COLO829 (cell line): ENCODE results near the gene PHACTR1.

Experiments used
- DNase-seq: peaks from one replicate; pipeline ENCODE4 v3.0.0; 2012; ENCODE audit warnings: low spot score

Gene PHACTR1

DNA sequence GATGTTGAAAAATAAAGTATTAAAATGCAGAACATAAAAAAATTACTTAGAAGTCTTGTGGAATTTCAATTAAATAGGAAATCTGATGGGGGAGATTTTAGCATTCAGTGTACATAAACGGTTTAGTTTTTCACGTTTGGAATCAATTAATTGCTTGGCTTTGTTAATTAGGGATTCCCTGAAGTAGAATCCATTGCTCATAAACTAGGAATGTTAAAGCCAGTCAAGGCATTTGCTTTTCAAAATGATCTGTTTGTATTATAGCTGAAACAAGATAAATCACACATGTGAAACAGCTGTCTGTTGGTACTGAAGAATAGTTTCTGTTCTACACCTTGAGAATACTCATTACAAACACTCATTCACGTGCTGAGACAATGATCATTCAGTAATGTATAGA, 313.8 kb downstream of the PHACTR1 start:
- no peak for DNase-seq

DNA sequence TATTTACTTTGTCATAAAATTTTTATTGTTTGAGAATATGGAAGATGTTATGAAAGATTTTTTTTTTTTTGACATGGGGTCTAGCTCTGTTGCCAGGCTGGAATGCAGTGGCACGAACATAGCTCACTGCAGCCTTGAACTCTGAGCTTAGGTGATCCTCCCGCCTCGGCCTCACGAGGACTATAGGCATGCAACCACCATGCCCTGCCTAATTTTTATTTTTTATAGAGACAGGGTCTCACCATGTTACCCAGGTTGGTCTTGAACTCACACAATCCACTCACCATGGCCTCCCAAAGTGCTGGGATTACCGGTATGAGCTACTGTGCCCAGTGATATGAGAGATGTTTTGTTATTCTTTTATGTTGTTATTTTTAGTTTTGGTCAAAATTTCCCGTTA, 316.0 kb downstream of the PHACTR1 start:
- DNase-seq = no peak

DNA sequence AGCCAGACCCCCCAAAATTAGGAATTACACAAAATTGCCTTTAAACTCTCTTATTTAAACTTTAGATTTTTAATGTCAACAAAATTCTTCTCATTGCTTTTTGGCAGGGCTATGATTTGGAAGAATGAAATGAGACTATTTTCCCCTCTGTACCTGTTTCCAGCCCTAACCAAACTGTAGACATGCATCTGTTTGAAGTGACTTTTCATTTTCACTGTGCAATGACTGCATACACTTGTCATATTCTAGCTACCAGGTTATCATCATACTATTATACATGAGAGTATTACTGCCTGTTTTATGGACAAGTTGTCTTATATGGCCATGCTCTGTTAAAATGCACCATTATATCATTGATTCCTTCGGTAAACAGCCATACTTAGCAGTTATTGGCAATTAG, 316.6 kb downstream of the PHACTR1 start:
- DNase-seq = no peak

DNA sequence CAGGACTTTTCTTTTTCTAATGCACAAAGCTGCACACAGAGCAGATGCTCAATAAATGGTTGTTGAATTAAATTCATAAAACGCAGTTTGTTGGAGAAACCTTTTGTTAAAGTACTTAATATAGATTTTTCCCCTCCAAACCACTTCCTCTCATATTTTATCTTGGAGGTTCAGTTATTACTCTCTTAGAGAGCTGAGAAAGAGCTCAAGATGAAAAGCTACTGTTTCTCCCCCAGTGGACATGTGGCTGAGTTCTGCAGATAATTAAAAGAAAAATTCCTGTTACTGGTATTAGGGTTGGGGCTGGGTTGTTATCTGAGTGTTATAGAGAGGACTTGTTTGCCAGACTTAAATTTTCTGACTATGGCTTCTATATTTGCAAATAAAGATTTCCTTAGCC, 317.7 kb downstream of the PHACTR1 start:
- no peak for DNase-seq

DNA sequence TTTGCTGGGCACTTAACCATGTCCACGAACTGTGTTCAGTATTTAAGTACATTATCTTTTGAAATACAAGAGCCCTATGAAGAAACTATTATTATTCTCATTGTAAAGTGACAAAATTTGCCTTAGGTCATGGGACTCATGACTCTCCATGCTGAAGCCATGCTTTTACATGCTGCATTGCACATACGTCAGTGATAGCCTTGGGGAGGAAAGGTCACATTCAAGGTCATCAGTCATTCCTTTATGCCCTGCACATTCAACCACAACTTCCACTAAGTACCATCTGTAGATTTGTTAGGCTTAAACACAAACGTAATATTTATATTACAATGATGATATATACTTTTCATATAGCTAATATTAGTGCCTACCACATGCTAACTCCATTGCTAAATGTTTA, 319.0 kb downstream of the PHACTR1 start:
- no peak for DNase-seq

DNA sequence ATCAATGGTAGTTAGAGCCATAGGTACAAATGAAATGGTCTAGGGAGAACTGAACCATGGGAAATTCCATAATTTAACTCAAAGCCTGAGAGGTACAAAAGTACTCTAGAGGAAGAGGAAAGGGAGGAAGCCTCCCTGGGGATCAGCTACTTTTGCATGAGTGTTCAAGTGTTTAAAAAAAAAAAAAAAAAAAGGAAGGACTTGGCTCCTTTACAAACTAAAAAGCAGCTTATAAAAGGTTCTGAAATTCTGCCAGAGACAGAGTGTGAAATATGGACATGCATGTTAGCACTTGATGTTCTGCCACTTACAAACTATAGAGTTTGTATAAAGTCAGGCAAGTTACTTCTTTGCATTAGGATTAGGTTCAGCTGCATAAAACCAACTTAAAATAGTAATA, 321.7 kb downstream of the PHACTR1 start:
- DNase-seq = no peak

DNA sequence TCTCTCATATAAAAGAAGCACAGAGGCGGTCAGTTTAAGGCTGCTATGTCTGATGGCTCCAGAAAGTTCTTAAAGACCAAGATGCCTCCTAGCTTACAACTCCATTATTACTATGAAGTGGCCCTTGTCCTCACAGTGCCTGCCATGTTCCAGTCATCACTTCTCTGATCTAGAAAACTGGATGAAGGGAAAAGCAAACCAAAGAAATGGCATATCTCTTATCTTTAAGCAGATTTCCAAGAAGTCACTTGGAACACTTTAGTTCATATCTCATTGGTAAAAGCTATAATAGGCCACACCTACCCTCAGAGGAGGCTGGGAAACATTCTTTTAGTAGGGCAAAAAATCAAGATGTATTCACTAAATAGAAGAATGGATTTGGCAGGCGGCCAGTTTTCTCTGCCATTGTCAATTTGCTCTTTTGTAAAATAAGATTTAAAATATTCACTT, 322.2 kb downstream of the PHACTR1 start:
- no peak for DNase-seq

DNA sequence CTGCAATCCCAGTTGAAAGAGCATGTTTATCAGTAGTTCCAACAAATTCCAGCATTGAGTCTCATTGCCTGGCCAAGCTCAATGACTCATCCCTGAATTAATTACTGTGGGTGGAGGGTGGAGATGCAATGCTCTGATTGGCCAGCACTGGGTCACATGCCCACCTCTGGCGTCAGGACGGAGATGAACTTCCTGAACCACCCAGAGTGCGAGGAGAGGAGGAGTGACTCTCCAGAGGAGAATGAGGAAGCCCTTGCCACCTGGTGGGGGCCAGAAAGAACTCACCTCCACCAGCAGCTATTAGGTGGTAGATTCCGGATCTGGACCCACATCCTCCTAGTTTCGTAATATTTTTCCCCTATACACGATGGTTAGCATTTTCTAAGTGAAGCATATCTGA, 327.8 kb downstream of the PHACTR1 start:
- DNase-seq = peak; percentile 74

DNA sequence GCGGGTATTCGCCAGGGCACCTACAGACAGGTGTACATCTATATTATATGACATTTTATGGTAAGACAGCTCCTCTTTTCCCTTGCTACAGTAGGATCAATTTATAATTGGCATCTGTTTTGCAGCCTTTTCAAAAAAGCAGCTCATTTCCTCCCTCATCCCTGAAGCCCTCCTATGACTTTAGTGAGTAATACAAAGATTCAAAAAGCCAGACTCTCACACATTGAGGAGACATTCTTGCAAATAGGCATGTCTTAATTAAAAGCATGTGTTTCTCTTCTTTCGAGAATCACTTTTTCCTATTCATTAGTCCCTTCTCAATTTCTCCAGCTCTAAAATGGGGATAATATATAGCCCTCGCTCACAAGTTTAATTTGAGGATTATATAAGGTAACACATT, 328.3 kb downstream of the PHACTR1 start:
- DNase-seq = no peak

DNA sequence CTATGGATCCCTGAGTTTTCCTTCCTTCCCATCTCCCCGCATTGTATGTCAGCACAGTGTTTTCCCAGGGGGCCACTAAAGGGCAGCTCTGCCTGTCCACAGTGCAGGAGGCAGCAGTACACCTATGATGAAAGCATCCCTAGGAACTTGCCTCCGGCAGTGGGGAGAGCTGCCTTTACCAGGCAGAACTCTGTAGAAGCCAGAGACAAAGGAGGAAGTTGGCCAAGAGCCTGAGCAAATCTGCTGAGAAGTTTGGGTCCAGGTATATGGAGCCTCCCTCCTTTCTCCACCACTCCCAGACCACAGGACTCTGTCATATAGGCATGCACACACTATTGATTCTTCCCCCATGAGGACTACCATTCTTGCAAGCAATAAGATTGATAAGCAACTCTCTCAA, 329.1 kb downstream of the PHACTR1 start:
- no peak for DNase-seq

DNA sequence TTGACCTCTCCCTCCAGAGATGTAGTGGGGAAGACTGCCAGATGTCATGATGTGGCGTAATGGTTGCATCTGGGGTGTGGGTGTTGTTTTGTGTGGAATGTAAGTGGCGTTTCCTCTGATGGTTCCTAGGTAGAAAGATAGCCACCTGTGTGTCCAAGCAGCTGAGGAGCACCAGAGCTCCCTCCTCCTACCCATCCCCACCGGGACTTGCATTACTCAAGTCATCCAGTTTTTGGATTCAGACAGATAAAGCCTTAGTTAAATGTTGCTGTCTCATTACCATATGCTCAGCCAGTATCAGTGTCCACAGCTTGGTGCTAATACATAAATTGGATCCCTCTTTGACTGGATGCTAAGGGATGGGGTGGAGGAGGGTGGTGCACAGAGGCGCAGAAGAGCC, 329.5 kb downstream of the PHACTR1 start:
- DNase-seq = no peak

DNA sequence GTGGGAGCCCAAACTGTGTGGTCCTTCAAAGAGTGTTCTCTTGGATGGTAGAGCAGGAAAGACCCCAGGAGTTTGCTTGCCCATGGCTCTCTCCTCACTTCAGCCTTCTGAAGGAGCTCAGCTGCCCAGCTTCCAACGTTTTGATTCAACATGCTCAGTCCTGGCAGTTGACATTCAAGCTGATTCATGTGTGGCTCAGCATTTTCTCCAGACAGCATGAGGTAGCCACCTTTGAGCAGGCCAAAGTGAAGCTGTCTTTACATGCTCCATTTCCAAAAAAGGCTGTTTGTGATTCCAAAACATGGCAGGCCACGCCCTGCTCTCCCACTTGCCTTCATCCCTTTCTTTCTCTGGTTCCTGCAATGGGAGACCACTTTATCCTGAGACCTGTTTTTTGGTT, 331.5 kb downstream of the PHACTR1 start:
- no peak for DNase-seq

DNA sequence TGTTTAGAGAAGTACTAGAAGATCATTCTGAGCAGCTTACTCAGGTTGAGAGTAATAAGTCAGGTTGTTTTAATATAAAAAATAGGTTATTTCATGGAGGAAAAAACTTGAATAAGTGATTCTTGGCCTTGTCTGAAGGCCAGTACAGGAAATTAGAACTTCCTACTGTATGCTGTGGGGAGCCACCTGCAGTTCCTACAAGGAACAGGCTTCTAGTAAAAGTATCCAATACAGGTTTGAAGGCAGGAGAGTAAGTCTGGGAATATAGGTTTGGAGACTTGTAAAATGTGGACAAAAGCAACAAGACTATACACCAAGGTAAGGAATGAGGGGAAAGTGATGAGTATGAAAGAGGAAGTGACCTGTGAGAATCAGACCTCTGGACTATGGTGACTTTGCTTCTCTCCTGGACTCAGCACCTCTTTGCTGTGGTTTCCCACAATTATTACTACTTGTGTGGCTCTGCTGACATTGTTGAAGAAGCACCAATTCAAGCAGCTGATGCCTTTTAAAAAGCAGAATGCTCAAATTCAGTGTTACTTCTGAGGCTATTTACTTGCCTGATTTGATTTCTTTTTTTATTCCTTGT, 333.2 kb downstream of the PHACTR1 start:
- no peak for DNase-seq

DNA sequence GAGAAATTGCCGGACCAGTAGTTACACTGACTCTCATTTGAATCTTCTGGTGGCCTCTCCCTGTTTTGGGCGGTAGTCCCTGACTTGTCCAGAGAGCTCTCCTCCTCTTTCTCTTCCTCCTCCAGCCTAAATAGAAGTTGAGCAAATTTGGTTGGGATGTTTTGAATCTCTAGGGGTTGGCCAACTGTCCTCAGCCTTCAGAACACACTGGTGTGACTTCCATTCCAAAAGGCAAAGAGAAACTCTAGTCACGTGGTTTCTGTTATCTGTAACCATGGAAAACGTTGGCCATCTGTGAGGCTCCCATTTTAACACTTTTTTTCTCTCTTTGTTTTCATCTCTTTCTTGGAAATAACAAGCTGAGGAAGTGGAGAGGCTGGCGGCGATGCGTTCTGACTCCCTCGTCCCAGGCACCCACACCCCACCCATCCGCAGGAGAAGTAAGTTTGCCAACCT, 336.5 kb downstream of the PHACTR1 start:
- no peak for DNase-seq

DNA sequence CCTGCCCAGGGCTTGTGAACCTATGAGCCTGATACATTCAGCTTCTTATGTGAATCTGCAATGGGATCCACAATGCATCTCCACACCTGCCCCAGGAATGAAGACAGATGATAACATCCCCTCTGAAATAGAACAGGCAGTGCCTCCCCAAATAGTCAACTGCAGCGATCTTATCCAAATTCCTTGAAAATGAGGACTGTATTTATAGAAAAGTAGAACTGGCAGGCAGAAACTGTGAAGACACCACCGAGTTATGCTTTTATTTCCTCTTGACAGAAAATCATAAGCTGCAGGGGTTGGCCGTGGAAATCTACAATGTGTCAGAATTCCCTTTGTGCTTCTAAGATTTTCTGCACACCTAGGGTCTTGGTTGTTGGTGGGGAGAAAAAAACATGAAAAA, 341.5 kb downstream of the PHACTR1 start:
- DNase-seq = no peak

DNA sequence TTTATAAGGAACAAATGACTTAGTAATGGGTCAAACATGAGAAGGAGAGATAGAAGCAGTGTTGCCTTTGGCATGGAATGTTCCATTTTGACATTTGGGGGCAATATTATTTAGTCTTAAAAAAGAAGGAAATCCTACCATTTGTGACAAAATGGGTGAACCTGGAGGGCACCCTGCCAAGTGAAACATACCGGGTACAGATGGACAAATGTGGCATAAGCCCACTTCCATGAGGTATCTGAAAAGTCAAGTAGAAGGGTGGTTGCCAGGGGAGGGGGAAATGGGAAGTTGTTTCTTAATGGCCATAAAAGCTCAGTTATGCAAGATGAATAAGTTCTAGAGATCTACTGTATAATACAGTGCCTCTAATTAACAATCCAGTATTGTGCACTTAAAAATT, 342.5 kb downstream of the PHACTR1 start:
- no peak for DNase-seq

DNA sequence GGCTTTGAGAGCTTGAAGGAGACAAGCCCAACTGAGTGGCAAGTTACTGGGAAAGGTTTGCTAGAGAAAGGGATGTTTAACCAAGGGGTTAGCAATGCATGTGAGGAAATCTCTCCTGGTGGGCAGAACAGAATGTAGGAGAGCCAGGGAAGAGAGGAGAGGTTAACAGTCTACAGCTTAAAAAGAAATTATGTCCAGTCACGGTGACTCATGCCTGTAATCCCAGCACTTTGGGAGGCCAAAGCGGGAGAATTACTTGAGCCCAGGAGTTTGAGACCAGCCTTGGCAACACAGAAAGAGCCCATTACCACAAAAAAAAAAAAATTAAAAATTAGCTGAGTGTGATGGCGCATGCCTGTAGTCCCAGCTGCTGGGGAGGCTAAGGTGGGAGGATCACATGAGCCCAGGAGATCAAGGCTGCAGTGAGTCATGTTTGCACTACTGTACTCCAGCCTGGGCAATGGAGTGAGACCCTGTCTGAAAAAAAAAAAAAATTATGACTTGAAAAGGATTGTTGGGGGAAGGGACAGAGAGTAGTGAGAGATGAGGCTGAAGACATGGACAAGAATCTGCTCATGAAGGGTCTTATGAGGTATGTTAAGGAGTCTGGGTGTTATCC, 346.8 kb downstream of the PHACTR1 start:
- no peak for DNase-seq

DNA sequence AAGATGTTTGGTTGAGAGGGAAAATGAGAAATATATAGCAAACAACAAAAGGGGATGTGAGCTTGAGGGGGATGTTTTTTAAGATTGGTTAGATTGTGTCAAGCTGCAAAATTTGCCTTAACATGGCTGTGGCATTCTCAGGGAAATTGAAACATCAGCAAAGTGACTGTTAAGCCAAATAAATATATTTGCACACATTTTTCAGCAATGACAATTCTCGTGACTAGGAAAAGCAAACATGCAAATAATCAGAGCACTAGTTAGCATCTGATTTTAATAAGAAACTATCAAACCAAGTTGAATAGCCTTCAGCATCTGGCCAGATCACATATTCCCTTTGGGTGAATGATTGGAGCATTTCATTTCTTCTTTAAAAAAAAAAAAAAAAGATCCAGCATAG, 349.0 kb downstream of the PHACTR1 start:
- DNase-seq = no peak

DNA sequence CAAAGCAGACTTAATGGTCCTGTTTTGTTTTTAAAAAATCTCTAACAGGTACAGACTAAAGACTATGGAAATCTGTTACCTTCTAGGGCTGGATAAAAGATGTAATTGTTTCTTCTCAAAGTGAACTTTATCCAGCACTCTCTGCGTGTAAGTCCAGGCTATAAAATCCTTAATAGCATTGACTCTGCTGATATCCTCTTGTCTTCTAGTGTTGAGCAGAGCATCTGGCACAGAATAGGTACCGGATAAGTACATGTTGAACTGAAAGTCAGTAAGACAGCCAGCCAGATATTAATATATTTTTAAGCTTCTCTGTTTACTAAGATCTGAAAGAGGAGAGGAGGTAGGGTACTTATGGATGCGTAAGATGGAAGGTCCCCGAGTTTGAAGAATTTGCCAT, 349.5 kb downstream of the PHACTR1 start:
- DNase-seq = no peak

DNA sequence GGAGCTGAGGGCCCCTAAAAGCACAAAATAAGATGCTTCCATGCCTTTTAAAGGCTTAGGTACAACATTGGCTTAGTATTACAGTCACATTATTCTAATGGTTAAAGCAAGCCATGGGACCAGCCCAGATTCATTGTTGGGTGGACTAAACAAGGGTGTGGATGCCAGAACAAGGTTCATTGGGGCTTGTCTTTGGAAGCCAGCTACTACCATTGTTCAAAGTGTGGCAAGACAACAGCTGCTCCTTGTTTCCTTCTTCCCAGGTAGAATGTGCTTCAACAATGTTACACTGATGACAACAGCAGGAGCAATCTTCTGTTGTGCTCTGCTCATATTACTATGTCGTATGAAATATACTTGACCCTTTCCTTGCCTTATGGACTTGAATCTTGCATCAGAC, 350.3 kb downstream of the PHACTR1 start:
- no peak for DNase-seq

DNA sequence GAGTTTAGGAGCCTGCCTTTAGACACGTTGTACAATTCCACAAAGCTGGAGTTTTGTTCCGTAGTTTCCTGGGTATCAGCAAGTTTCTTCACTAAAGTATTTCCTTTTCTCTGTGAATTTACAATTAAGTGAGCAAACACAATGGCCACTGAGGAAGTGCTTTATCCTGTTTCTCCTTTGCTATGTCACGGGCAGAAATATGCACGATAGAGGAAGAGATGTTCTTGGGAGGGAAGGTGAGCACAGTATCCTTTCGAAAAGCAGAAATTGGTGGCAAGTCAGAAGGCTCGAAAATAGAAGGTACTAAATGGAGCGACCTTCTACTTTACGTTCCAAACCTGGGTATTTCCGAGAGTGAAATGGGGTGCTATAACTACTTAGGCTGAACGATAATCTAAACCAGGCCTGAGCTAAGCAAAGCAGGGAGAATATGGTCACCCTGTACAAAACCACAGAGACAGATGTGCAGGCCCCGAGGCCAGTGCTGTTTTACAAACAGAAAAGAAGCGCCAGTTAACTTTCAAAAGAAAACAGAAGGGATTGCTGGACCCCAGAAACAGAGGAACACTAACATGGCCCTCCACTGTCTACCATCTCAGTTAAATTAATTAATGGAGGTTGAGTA, 352.1 kb downstream of the PHACTR1 start:
- no peak for DNase-seq

DNA sequence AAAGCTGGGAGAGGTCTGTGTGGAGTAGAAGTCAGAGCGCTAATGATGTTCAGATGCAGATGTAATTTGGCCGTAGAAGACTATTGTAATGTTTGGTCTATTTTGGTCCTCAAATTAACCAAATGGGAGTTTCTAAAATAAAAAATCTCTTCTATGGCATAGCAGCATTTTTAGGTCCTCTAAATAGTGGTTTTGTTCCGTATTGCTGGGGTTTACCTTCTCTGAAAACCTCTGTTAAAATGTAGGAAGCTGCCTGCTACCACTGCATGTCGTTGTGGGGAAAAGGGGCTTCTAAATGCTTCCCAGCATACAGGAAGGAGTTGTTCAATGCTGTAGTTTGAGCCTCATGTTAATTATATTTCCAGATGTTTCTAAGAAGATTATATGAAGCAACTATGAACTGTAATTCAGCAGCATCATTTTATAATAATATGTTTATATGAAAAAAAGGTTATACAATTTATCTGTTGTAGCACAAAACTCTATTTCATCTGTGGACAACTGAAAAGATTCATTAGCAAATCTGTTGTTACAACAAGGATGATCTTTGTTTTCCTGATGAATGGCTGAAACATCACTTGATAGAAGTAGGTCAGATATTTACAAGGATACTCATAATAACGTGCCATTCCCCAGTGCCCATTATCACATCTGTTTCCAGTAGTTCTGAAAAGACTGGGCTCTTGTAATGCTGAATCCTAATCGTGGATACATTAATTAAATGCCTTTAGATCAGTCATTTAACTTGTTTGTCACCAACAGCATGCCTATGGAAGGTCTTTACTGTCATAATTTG, 355.2 kb downstream of the PHACTR1 start:
- DNase-seq = peak; percentile 55
